ENCODE results near the gene WDFY3. TPM values are rescaled to one million over a fixed set of nuclear protein-coding genes. Genes with fewer than 3 reads are reported as not detected.

The WDFY3 gene
- total and polyA plus RNA-seq, 2 of the 13 experiments (the other 11 are each of a cell fraction or from before 2014, with no cell fraction given), result 16.7 to 24.5 TPM

GRCh38 chr4:84691800-84692199 is 274.7 kb downstream of the WDFY3 start:
- Histone ChIP-seq H3K9me3 (ENCODE audit: low read length) (no peaks in the 10 kb centered on the region), H3K4me1 (ENCODE audit: insufficient read depth, low read length) (no peaks in the 10 kb centered on the region), H3K79me2 (ENCODE audit: insufficient read depth, low read length) (no peaks in the 10 kb centered on the region), H2AFZ (ENCODE audit: low read length) (no peak overlapping the region), H3K36me3 (replicated peaks in 1 of 2; ENCODE audit: control insufficient read depth in 1 of 2, insufficient read depth in 2 of 2, low read length in 2 of 2) (peaks cover 13 to 46% of the 10 kb centered on the region in 2 experiments), H3K27me3 (ENCODE audit: control insufficient read depth in 1 of 2, insufficient read depth in 2 of 2, low read length in 2 of 2) (no peaks in the 10 kb centered on the region), H3K4me3 (replicated peaks in 1 of 3; ENCODE audit: insufficient read depth in 1 of 3, low read depth in 2 of 3, low read length in 3 of 3) (no peak overlapping the region), H3K27ac (ENCODE audit: extremely low read length, insufficient read depth, low read length) (no peak overlapping the region), H3K4me2 (ENCODE audit: low read depth, low read length) (no peak overlapping the region), H3K9ac (ENCODE audit: insufficient read depth, low read depth, low read length) (no peak overlapping the region), H4K20me1 (ENCODE audit: insufficient read depth, low read length) (no peaks in the 10 kb centered on the region)
- in situ Hi-C loops (cut with HindIII; ENCODE audit: extremely low pct_ligation_motif_present, low pct_unique_long_range_greater_than_20kb), result no loop called here
- DNase-seq (ENCODE audit: low spot score), result no peak
- ATAC-seq, result no peak
- BruUV-seq (replicated peaks), result no TSS peak
- ChIA-PET CTCF (ENCODE audit: low intra/inter-chr PET ratio, low total read pairs) (no interaction called here), POLR2A (no interaction called here)
- TF ChIP-seq CHD4 (IDR thresholded peaks at IDR 0.05; ENCODE audit: borderline replicate concordance, low read length) (no peak), GATAD2A (CRISPR knock-in tag; IDR thresholded peaks at IDR 0.05) (no peak), ZNF10 (CRISPR knock-in tag; IDR thresholded peaks at IDR 0.05; ENCODE audit: borderline replicate concordance, low read depth) (no peak), KDM1A (CRISPR knock-in tag; IDR thresholded peaks at IDR 0.05) (no peak), ZNF451 (CRISPR knock-in tag; IDR thresholded peaks at IDR 0.05) (no peak), CBX2 (IDR thresholded peaks at IDR 0.05; ENCODE audit: low read depth, low read length) (no peak), CBX2 (CRISPR knock-in tag; IDR thresholded peaks at IDR 0.05; ENCODE audit: low read depth) (no peak), ZNF317 (CRISPR knock-in tag; IDR thresholded peaks at IDR 0.05) (no peak), AHR (CRISPR knock-in tag; IDR thresholded peaks at IDR 0.05) (no peak), ZNF513 (CRISPR knock-in tag; conservative IDR thresholded peaks at IDR 0.05) (no peak)
- TF ChIP-seq, protein P1, sequence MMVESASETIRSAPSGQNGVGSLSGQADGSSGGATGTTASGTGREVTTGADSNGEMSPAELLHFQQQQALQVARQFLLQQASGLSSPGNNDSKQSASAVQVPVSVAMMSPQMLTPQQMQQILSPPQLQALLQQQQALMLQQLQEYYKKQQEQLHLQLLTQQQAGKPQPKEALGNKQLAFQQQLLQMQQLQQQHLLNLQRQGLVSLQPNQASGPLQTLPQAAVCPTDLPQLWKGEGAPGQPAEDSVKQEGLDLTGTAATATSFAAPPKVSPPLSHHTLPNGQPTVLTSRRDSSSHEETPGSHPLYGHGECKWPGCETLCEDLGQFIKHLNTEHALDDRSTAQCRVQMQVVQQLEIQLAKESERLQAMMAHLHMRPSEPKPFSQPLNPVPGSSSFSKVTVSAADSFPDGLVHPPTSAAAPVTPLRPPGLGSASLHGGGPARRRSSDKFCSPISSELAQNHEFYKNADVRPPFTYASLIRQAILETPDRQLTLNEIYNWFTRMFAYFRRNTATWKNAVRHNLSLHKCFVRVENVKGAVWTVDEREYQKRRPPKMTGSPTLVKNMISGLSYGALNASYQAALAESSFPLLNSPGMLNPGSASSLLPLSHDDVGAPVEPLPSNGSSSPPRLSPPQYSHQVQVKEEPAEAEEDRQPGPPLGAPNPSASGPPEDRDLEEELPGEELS (CRISPR knock-in tag; IDR thresholded peaks at IDR 0.05), result no peak
- TF ChIP-seq, protein P2, sequence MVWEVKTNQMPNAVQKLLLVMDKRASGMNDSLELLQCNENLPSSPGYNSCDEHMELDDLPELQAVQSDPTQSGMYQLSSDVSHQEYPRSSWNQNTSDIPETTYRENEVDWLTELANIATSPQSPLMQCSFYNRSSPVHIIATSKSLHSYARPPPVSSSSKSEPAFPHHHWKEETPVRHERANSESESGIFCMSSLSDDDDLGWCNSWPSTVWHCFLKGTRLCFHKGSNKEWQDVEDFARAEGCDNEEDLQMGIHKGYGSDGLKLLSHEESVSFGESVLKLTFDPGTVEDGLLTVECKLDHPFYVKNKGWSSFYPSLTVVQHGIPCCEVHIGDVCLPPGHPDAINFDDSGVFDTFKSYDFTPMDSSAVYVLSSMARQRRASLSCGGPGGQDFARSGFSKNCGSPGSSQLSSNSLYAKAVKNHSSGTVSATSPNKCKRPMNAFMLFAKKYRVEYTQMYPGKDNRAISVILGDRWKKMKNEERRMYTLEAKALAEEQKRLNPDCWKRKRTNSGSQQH (CRISPR knock-in tag; IDR thresholded peaks at IDR 0.05; ENCODE audit: low read depth), result no peak
- FAIRE-seq, result no peak
- intact Hi-C loops (cut with micrococcal nuclease; ENCODE audit: unreplicated experiment), result no loop called here
- WGBS (ENCODE audit: low lambda C conversion rate), result 96% methylated on average over 1 of the region's 1 CpG
